Bronchial epithelial cell (primary cell): Measurements from ENCODE around the gene DGKB. TPM values are rescaled to one million over a fixed set of nuclear protein-coding genes. Genes with fewer than 3 reads are reported as not detected.
A peak's percentile ranks its signal among the peaks of the same experiment; 100 is the strongest.

Experiments
- DNase-seq: peaks from one replicate; pipeline ENCODE4 v3.0.0-alpha.2; 2010; ENCODE audit warnings: low read depth
- FAIRE-seq: peaks from 2 replicates; lab custom pipeline; 2011; peaks lifted over from hg19 to GRCh38; lab: Jason Lieb, UNC
- H3K27me3 ChIP-seq: 2 replicates; pipeline ENCODE4 v1.5.1; 2011; ENCODE audit warnings: low read length; ENCODE audit not compliant: control insufficient read depth, insufficient read depth
- H3K36me3 ChIP-seq: 2 replicates; pipeline ENCODE4 v1.5.1; 2011; ENCODE audit warnings: low read length; ENCODE audit not compliant: control insufficient read depth, insufficient read depth
- H3K4me3 ChIP-seq: 2 replicates; pipeline ENCODE4 v1.5.1; 2011; ENCODE audit warnings: mild to moderate bottlenecking, low read depth, low read length, control low read depth
- total RNA-seq: library from RNA; depleted of rRNA; stranded (reverse); fragments of >200 nt; gene quantifications from 2 replicates; pipeline ENCODE4 v1.2.1, GENCODE V29; 2014
- TF ChIP-seq, protein P1 (sequence below): IDR thresholded peaks from 2 replicates; pipeline ENCODE4 v1.5.1; 2011; ENCODE audit warnings: mild to moderate bottlenecking, moderate library complexity, low read length, control low read depth, inconsistent platforms; ENCODE audit not compliant: insufficient read depth, severe bottlenecking

DGKB gene
- total RNA-seq, 1 donor from 2014 or later, result not detected

DNA sequence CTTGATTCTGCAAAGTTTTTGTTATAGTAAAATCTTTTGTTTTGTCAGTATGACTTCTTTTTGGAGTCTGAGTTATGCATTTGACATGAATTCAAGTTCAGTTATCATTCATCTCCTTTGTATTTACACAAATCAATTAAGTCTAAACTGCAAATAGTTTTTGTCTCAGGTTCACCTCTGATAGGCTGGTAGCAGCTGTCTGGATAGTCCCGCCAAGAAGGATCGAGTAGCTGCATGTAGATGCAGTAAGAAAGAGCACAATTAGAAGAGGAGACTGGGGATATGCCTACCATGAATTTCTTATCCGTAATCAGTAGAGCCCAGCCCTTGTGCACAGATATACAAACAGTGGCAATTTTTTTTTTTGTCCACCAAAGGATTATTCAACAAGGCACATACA, 520.6 kb downstream of the DGKB start:
- no peaks in the 10 kb centered on the region for H3K27me3 ChIP-seq
- FAIRE-seq (no peak), DNase-seq (no peak)
- TF ChIP-seq, protein P1, sequence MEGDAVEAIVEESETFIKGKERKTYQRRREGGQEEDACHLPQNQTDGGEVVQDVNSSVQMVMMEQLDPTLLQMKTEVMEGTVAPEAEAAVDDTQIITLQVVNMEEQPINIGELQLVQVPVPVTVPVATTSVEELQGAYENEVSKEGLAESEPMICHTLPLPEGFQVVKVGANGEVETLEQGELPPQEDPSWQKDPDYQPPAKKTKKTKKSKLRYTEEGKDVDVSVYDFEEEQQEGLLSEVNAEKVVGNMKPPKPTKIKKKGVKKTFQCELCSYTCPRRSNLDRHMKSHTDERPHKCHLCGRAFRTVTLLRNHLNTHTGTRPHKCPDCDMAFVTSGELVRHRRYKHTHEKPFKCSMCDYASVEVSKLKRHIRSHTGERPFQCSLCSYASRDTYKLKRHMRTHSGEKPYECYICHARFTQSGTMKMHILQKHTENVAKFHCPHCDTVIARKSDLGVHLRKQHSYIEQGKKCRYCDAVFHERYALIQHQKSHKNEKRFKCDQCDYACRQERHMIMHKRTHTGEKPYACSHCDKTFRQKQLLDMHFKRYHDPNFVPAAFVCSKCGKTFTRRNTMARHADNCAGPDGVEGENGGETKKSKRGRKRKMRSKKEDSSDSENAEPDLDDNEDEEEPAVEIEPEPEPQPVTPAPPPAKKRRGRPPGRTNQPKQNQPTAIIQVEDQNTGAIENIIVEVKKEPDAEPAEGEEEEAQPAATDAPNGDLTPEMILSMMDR, result no peak
- no peaks in the 10 kb centered on the region for H3K36me3 ChIP-seq
- H3K4me3 ChIP-seq, result no peak overlapping the region

DNA sequence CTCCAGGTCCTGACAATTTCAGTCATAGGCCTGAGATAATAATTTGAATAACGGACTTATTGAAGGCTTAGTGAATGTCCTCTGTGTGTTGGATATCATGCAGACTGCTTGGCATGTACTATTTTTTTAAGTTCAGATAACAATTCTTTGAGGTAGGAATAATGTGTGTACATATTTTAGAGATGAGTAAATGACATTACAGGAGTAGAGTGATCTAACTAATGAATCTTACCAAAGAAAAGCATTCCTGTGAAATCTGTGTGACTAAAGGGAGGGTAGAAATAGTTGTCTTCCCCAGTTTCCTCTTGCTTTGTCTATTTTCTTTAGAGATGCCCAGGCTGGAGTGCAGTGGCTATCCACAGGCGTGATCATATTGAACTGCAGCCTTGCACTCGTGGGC, 521.2 kb downstream of the DGKB start:
- Histone ChIP-seq H3K36me3 (no peaks in the 10 kb centered on the region), H3K4me3 (no peak overlapping the region), H3K27me3 (no peaks in the 10 kb centered on the region)
- TF ChIP-seq, protein P1, result no peak
- DNase-seq (peak; percentile 34), FAIRE-seq (no peak)

DNA sequence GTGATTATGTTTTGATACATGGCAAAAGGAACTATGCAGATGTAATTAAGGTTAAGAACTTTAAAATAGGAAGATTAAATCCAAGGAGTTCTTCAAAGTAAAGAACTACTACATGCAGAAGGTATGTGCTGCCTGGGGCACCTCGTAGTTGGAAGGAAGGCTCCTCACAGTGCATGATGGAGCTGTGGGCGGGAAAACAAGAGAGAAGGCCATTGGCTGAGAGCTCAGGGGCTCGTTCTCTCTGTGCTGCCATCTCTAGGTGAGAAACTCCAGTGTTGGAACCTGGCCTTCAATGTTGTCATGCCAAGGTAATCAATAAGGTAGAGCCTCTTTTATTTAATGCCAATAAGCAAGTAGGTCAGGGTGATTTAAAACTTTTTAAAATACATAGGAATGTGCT, 521.7 kb downstream of the DGKB start:
- no peak for FAIRE-seq
- TF ChIP-seq, protein P1, result no peak
- Histone ChIP-seq H3K4me3 (no peak overlapping the region), H3K27me3 (no peaks in the 10 kb centered on the region), H3K36me3 (no peaks in the 10 kb centered on the region)
- DNase-seq, result no peak

DNA sequence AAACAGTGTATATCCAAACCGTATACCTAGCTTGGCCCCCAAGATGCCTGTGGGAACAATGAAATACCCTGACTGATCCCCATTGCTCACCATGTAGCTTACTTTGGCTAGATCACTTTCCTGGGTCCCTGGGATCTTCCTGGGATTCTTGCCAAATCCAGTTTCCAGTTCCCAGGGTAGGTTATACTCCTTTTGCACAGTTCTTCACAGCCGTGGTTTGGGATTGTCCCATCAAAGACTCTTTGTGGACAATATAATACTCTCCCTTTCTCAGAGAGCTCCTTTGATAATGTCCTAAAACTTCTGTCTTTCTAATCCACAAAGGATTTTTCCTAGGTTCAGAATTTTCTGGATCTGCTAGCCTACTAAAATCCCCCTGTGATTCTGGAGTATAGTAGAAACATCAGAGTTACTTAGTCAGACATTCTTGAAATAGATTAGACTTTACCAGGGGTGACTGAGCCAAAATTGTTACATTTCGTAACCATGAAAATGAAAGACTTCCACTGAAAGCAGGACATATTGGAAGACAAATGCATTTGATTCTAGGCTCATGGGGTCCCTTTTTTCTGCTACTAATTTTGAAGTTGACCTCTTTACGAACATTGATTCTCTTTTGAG, 524.8 kb downstream of the DGKB start:
- TF ChIP-seq, protein P1, result no peak
- FAIRE-seq (no peak), DNase-seq (no peak)
- Histone ChIP-seq H3K4me3 (no peak overlapping the region), H3K27me3 (no peaks in the 10 kb centered on the region), H3K36me3 (no peaks in the 10 kb centered on the region)

DNA sequence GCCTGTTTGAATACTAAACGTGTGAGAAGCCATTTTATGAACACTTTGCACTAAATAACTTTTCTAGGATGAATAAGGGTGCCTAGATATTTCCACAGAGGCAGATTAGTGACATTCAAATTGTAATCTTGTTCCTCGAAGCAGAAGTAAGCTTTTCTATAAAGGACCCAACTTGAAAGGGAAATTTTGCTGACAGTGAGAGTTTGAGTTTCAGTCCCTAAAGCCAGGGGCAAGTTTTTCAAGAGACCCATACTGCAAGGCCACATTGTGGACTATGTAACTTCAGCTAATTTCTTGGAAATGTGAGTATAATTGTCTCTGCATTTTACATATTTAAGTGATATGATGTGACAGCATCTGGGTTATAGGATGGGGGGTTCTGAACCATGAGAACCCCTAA, 525.8 kb downstream of the DGKB start:
- Histone ChIP-seq H3K36me3 (no peaks in the 10 kb centered on the region), H3K4me3 (no peak overlapping the region), H3K27me3 (no peaks in the 10 kb centered on the region)
- TF ChIP-seq, protein P1, result no peak
- FAIRE-seq (no peak), DNase-seq (no peak)

DNA sequence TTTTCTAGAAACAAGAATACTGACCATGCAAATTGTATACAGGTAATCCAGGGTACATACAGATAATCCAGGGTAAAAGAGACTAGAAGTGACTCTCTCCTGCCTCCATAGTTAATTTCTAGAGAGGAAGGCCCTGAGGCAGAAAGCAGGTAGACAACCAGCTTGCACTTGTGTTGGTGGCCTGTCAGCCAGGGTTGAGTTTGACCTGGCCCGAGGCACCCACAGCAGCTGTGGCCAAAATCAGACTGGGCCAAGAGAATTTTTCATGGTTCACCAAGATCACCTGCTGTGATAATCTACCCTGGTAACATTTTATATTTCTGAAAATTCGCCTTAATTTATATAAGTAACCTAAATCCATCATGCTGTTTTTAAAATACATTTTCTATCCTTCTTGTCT, 526.6 kb downstream of the DGKB start:
- Histone ChIP-seq H3K4me3 (no peak overlapping the region), H3K27me3 (no peaks in the 10 kb centered on the region), H3K36me3 (no peaks in the 10 kb centered on the region)
- TF ChIP-seq, protein P1, result no peak
- DNase-seq, result no peak
- no peak for FAIRE-seq
